GM18907 (cell line): Measurements from ENCODE around the gene CHRM4.

Experiments
- ATAC-seq: cut with Tn5 transposase; IDR thresholded peaks from one replicate; pipeline ENCODE4 v1.9.1; 2021; ENCODE audit warnings: mild to moderate bottlenecking, moderate library complexity; ENCODE audit not compliant: unreplicated experiment

The CHRM4 gene

GRCh38 chr11:46404476-46405017, 13.0 kb upstream of the CHRM4 start:
- ATAC-seq: no peak

- ATAC-seq: no peak
These were observed 11.7 kb upstream of the CHRM4 start for GRCh38 chr11:46402957-46403902.

GRCh38 chr11:46397526-46397925, 6.0 kb upstream of the CHRM4 start:
- no peak for ATAC-seq

GRCh38 chr11:46393759-46394158, 2.2 kb upstream of the CHRM4 start:
- no peak for ATAC-seq

DNA sequence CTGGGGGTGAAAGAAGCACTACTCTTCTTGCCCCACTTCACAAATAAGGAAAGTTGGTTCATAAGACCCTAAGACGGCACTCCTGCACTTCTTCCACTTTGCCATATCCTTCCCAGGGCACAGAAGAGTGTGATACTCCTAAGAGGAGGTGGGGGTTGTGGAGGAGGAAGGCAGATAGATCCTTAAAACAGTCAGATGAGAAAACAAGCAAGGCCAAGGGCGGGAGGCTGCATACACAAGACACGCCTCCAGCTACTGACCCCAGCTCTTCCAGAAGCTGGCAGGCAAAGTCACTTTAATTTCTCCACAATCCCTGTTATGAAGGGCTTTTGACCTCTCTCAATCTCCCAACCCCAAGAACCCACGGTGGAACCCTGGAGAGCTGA, 1.6 kb upstream of the CHRM4 start:
- ATAC-seq: no peak

GRCh38 chr11:46392421-46393230, 1.1 kb upstream of the CHRM4 start:
- peak; percentile 64 for ATAC-seq

DNA sequence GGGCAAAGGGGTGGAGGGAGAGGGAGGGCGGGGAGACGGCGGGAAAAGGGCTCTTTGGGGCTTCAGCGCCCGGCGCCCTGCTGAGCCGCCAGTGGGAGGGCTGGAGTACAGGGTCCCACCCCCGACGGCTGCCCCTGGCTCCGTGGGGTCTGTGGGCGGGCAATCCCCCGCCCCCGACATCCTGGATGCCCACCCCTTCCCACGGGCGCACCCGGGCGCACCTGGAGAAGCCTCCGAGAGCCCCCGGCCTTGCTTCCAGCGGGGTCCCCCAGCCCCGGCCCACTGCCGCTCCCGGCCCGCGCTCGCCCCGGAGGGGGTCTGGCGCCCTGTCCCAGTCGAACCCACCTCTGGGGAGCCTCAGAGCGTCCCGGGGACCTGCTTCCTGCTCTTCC, 394 bp downstream of the CHRM4 start:
- no peak for ATAC-seq

- no peak for ATAC-seq
These were observed 1.0 kb downstream of the CHRM4 start for GRCh38 chr11:46390331-46391171.

- peak; percentile 57 for ATAC-seq
These were observed 1.9 kb downstream of the CHRM4 start for GRCh38 chr11:46389450-46390330.

DNA sequence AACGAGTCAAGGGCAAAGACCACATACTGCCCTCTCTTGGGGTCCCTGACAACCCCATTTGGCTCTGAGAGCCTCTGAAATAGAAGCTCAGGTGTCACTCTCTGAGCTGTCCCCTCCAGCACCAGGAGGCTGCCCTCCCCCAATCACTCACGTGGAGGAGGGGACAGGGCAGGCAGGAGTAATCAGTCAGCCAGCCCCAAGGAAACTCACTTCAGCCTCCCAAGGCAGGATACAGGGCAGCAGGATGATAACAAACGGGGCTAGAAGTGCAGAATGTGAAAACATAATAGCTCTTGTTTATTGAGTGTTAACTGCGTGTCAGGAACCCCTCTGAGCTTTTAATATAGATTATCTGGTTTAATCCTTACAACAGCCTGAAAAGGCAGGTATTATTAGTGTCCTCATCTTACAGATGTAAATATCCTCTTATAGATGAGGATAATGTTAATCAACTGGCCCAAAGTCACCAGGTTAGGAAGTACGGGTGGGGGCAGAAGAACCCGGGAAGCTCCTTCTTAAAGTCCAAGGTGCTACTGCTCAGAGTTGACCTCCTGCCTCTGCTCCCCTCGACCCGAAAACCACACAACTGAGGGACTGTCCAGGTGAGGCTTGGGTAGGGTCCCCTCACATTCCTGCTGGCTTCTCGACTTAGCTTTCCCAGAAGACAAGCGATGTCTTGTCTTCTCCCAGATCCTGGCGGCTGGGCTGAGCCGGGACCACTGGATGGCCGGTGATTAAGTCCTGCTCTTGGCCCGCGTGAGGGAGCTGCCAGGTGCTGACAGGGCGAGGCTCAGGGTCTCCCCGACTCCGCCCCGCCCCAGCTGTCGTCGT, 2.7 kb downstream of the CHRM4 start:
- ATAC-seq: no peak

DNA sequence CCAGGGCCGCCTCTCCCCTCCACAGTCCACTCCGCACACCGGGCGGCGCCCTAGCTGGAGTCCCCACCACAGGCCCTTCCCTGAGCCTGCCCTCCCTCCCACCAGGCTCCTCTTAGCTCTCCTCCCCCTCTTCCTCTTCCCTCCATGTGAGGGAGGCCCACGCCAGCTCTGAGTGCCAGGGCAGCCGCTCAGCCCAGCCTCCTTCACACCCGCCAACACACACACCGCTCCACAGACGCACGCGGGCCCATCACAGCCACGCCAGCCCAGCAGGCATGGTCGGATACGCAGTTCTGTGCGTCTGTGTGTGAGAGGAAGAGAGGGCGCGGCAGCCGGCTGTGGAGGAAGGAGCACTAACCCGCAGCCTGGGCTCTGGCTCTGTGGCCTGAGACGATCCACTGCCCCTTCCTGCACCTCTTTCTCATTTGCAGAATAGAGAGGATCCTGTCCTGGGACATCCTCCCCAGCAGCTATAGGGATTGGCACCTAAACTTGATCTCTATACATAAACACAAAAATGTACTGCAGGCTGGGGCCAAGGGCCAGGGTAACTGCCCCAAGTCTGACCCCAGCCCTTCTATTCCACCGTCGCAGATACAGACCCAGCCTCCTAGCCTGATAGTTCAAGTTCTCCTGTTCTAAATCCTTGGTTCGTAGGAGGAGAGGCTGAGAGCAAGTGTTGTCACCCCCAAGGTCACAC, 3.5 kb downstream of the CHRM4 start:
- ATAC-seq: no peak

DNA sequence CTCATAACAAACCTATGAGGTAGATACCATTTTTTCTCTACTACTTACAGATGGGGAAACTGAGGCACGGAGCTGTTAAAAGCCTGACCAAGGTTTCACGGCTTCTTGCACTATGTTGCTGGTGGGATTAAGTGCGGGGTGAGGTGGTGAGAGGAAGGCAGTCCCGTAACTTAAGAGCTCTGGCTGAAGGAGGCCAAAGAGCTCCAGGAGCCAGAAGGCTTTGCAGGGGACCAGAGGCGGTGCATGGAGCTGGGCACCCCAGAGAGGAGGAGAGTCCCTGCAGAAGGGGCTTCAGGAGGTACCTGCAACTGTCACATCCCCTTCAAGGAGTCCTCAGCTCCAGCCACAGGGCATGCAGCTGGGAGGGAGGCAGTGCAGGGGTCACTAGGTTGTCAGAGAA, 4.1 kb downstream of the CHRM4 start:
- no peak for ATAC-seq

DNA sequence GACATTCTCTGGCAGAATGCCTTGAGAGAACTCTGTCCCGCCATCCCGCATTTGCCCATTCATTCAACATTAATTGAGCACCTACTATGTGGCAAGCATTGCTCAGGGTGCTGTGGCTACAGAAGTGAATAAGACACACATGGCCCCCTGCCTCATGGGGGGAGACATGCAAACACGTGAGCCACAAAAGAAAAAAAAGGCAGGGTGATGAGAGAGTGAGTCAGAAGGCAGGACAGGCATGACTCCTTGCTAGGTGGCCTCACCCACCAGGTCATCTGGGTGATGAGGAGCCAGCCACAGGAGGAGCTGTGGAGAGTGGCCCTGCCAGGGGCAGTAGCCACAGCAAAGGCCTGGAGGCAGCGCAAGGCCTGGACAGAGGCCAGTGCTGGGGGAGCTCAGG, 4.9 kb downstream of the CHRM4 start:
- no peak for ATAC-seq

DNA sequence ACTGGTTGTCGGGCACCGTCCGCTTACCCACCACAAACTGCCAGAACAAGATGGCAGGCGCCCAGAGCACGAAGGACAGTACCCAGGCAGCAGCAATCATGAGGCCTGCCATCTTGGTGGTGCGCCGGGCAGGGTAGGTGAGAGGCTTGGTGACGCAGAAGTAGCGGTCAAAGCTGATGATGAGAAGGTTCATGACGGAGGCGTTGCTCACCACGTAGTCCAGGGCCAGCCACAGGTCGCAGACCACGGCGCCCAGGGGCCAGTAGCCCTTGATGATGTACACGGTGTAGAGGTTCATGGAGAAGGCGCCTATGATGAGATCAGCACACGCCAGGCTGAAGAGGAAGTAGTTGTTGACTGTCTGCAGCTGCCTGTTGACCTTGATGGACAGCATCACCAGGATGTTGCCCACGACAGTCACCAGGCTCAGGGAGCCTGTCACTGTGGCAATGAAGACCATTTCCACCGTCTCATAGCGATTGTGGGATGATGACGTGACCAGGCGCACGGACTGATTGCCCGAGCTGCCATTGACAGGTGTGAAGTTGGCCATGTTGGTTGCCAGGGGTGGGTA, 5.5 kb downstream of the CHRM4 start:
- no peak for ATAC-seq

- ATAC-seq: no peak
These were observed 6.2 kb downstream of the CHRM4 start for GRCh38 chr11:46385169-46386004.

- no peak for ATAC-seq
These were observed 7.4 kb downstream of the CHRM4 start for GRCh38 chr11:46383974-46384701.

- ATAC-seq: no peak
These were observed 8.2 kb downstream of the CHRM4 start for GRCh38 chr11:46383404-46383758.
